Measurements from ENCODE around the gene ZMAT5. TPM values are rescaled to one million over a fixed set of nuclear protein-coding genes. Genes with fewer than 3 reads are reported as not detected.

Gene ZMAT5
- total RNA-seq, 4 donors from 2014 or later: 17.2 to 30.1 (median 21.8) TPM

DNA sequence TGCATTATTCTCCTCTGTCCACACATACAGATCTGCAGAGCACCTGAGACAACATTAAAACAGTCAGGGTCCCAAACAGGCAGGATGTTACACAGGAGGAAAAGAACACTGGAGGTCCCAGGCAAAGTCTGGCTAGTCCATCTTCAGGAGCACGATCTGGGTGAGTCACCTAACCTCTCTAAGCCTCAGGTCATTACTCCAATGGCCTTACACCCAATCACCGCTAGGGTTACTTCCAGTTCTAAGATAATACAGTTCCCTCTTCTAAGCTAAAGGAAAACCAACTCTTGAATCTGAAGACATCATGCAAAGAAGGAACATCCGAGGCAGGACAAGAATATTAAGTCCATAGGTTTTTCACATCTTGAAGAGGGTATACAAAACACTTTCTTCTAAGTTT, 46.8 kb upstream of the ZMAT5 start:
- no peak for DNase-seq (ENCODE audit: low spot score in 2 of 2)
- intact Hi-C loops (cut with DNase I; ENCODE audit: low total_unique reads): no loop called here
- H3K4me3 ChIP-seq (ENCODE audit: low read depth, poor library complexity, severe bottlenecking): no peak overlapping the region
- TF ChIP-seq, protein P1, sequence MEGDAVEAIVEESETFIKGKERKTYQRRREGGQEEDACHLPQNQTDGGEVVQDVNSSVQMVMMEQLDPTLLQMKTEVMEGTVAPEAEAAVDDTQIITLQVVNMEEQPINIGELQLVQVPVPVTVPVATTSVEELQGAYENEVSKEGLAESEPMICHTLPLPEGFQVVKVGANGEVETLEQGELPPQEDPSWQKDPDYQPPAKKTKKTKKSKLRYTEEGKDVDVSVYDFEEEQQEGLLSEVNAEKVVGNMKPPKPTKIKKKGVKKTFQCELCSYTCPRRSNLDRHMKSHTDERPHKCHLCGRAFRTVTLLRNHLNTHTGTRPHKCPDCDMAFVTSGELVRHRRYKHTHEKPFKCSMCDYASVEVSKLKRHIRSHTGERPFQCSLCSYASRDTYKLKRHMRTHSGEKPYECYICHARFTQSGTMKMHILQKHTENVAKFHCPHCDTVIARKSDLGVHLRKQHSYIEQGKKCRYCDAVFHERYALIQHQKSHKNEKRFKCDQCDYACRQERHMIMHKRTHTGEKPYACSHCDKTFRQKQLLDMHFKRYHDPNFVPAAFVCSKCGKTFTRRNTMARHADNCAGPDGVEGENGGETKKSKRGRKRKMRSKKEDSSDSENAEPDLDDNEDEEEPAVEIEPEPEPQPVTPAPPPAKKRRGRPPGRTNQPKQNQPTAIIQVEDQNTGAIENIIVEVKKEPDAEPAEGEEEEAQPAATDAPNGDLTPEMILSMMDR (IDR thresholded peaks at IDR 0.05): no peak
- TF ChIP-seq POLR2A (IDR thresholded peaks at IDR 0.05): no peak
- 76 to 85% methylated on average over 3 of the region's 3 CpGs for WGBS, 2 donors

DNA sequence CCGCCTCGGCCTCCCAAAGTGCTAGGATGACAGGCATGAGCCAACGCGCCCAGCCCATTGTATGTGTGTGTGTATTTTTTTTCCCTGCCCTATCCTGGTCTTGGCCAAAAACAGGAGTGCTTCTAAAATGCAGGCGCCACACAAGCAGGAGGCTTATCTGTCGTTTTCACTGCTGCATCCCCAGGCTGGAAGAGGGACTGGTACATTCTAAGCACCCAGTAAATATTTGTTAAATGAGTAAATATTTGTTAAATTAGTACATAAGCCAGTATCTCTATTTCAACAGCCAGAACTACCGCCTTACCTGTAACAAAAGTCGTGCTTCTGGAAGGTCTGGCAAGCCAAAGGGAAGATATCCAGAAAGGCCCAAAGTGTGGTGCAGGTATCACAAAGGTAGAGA, 46.3 kb upstream of the ZMAT5 start:
- TF ChIP-seq POLR2A (IDR thresholded peaks at IDR 0.05): no peak
- TF ChIP-seq, protein P1 (IDR thresholded peaks at IDR 0.05): no peak
- WGBS, 2 donors: 86 to 95% methylated on average over 8 of the region's 8 CpGs
- DNase-seq (ENCODE audit: low spot score in 2 of 2): no peak
- intact Hi-C loops (cut with DNase I; ENCODE audit: low total_unique reads): no loop called here
- H3K4me3 ChIP-seq (ENCODE audit: low read depth, poor library complexity, severe bottlenecking): no peak overlapping the region

DNA sequence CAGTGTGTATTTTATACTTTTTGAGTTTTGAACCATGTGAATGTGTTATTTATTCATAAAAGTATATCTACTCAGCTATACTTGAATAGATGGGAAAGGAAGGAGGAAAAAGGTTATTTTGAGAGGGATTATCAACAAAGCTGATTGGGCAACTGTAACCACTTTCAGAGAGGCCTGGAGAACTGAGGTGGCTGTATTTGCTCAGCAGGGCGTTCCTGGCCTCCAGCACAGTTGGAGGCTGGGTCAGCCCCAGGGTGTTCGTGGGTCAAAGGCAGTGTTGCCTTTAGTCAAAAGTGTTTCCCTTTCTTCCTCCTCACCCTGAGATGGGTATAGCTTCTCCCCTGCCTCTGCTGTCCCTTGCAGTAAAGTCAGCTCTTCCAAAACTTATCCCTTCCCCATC, 44.6 kb upstream of the ZMAT5 start:
- no peak for DNase-seq (ENCODE audit: low spot score in 2 of 2)
- WGBS, 2 donors: 72 to 83% methylated on average over 2 of the region's 2 CpGs

DNA sequence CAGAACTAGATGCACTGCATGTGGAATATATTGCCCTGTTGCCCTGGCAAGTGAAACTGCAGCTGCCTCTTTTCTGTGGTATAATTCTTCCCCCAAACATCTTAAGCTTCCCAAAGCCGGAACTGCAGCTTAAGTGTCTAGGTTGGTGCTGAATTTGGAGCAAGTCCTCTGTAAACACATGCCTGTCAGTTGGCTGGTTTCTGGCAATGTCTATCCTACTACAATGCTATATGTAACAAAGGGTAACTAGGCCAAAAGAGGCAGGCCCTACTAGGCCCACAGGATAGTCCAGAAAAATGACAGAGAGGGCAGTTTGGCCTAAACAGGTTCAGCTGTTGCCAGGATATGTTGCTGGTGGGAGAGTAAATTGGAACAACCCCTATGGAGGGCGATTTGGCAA, 43.4 kb upstream of the ZMAT5 start:
- no peak overlapping the region for H3K4me3 ChIP-seq (ENCODE audit: low read depth, poor library complexity, severe bottlenecking)
- 77 to 82% methylated on average over 2 of the region's 2 CpGs for WGBS, 2 donors
- intact Hi-C loops (cut with DNase I; ENCODE audit: low total_unique reads): no loop called here
- no peak for TF ChIP-seq POLR2A (IDR thresholded peaks at IDR 0.05)
- TF ChIP-seq, protein P1 (IDR thresholded peaks at IDR 0.05): no peak
- DNase-seq (ENCODE audit: low spot score in 2 of 2): no peak

More for the DNA sequence above, 44.6 kb upstream of the ZMAT5 start:
- TF ChIP-seq, protein P1 (IDR thresholded peaks at IDR 0.05): no peak
- TF ChIP-seq POLR2A (IDR thresholded peaks at IDR 0.05): no peak
- intact Hi-C loops (cut with DNase I; ENCODE audit: low total_unique reads): no loop called here
- no peak overlapping the region for H3K4me3 ChIP-seq (ENCODE audit: low read depth, poor library complexity, severe bottlenecking)

DNA sequence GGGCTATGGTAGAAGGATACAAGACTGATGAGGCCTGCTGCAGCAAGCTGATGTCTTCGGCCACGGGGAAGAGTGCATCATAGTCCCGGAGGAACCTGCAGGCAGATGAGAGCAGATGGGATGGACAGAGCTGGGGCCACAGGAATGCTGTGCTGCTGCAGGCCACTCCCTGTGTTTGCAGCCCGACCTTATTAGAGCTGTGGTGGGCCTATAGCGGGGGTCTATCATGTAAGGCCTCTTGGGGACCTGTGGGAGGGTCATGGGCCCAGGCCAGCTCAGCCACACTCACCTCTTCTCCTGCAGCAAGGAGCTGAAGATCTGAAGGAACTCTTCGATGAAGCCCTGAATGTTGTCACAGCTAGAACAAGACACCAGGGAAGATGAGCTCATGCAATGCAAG, 39.4 kb upstream of the ZMAT5 start:
- intact Hi-C loops (cut with DNase I; ENCODE audit: low total_unique reads): no loop called here
- 89 to 90% methylated on average over 6 of the region's 6 CpGs for WGBS, 2 donors

DNA sequence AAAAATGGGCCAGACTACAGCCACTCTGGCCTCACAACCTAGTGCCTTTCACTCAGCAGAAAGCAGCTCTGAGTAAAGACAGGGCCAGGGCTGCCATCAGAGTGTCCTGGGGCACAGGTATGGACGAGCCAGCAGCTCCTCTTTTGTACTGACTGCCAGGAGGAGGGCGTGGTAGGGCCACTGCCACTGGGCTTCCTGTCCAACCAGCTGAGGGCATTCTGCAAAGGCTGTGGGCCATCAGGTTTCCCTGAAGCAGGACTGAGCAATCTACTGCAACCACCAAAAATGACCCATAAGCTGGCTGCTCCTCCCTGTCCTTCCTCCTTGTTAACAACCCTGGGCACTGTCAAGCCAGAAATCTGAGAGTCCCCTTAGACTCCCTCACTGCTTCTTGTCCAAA, 38.2 kb upstream of the ZMAT5 start:
- WGBS, 2 donors: 93 to 100% methylated on average over 2 of the region's 2 CpGs
- intact Hi-C loops (cut with DNase I; ENCODE audit: low total_unique reads): no loop called here
- DNase-seq (ENCODE audit: low spot score in 2 of 2): no peak
- no peak overlapping the region for H3K4me3 ChIP-seq (ENCODE audit: low read depth, poor library complexity, severe bottlenecking)
- TF ChIP-seq POLR2A (IDR thresholded peaks at IDR 0.05): no peak
- TF ChIP-seq, protein P1 (IDR thresholded peaks at IDR 0.05): no peak

More for the DNA sequence above, 39.4 kb upstream of the ZMAT5 start:
- TF ChIP-seq, protein P1 (IDR thresholded peaks at IDR 0.05): no peak
- TF ChIP-seq POLR2A (IDR thresholded peaks at IDR 0.05): no peak
- DNase-seq (ENCODE audit: low spot score in 2 of 2): no peak
- H3K4me3 ChIP-seq (ENCODE audit: low read depth, poor library complexity, severe bottlenecking): no peak overlapping the region
